ENCODE measurements around the gene ARIH2. TPM values are rescaled to one million over a fixed set of nuclear protein-coding genes. Genes with fewer than 3 reads are reported as not detected.

The ARIH2 gene
- total and polyA plus RNA-seq, 2 of the 8 experiments (the other 6 are each of a cell fraction or from before 2014, with no cell fraction given), result 72.9 to 136 TPM

GRCh38 chr3:48970586-48970985 is 51.9 kb downstream of the ARIH2 start:
- no peaks in the 10 kb centered on the region for H3K27me3 ChIP-seq (replicated peaks in 1 of 4; ENCODE audit: control insufficient read depth in 3 of 4, extremely low read depth in 1 of 4, insufficient read depth in 3 of 4, low read length in 3 of 4)
- CTCF ChIA-PET (ENCODE audit: partially characterized antibody), result interaction anchor here (0.6 to 2.7 kb wide), 6 partner anchors 10 to 44 kb away, joined by 3 to 12 read pairs (median 3); no protein-coding TSS in a partner anchor
- no peak overlapping the region for H2BK5ac ChIP-seq (ENCODE audit: low read depth, low read length)
- 94% methylated on average over 6 of the region's 6 CpGs; no CpG with 5 or more reads in 1 of the 2 experiments for WGBS, 2 experiments (ENCODE audit: extremely low coverage in 1 of 2, insufficient coverage in 1 of 2, insufficient read length in 1 of 2, insufficient replicate concordance in 2 of 2, low coverage in 1 of 2, low lambda C conversion rate in 2 of 2, missing lambda C conversion rate in 1 of 2)
- peaks cover 22 to 78% (median 57%) of the 10 kb centered on the region in 4 experiments for H3K36me3 ChIP-seq (ENCODE audit: control insufficient read depth in 2 of 4, insufficient read depth in 4 of 4, low read length in 3 of 4)
- no peak overlapping the region for H4K5ac ChIP-seq (ENCODE audit: insufficient read length, low read depth, low read length)
- H2BK20ac ChIP-seq (ENCODE audit: low read length), result no peak overlapping the region
- no peak overlapping the region for H3K4ac ChIP-seq (replicated peaks; ENCODE audit: insufficient read length, low read depth, low read length)
- H2AK5ac ChIP-seq (ENCODE audit: low read depth, low read length), result no peak overlapping the region
- no peak overlapping the region for H3K9ac ChIP-seq (replicated peaks in 1 of 4; ENCODE audit: extremely low read depth in 1 of 4, low read depth in 3 of 4, low read length in 3 of 4)
- H3K4me1 ChIP-seq (replicated peaks in 1 of 4; ENCODE audit: control insufficient read depth in 3 of 4, insufficient read depth in 4 of 4, low read length in 3 of 4), result no peaks in the 10 kb centered on the region
- no peak overlapping the region for H3K4me3 ChIP-seq (ENCODE audit: extremely low read depth in 1 of 4, insufficient read depth in 2 of 4, low read depth in 3 of 4, low read length in 4 of 4)
- POLR2A ChIA-PET (ENCODE audit: partially characterized antibody), result interaction anchor here (1.1 to 2.2 kb wide), 4 partner anchors 8 to 41 kb away, joined by 3 to 7 read pairs (median 3); no protein-coding TSS in a partner anchor
- H3K23me2 ChIP-seq (ENCODE audit: low read depth, low read length), result no peaks in the 10 kb centered on the region
- H4K91ac ChIP-seq (replicated peaks; ENCODE audit: insufficient read length, low read length), result no peak overlapping the region
- H2BK15ac ChIP-seq (ENCODE audit: low read length), result no peak overlapping the region
- H3K79me2 ChIP-seq (ENCODE audit: control insufficient read depth in 1 of 2, insufficient read depth in 2 of 2, low read length in 2 of 2), result no peaks in the 10 kb centered on the region
- H3K23ac ChIP-seq (ENCODE audit: insufficient read length), result no peak overlapping the region
- H3K14ac ChIP-seq (ENCODE audit: insufficient read length), result no peak overlapping the region
- no peak overlapping the region for H2BK12ac ChIP-seq (ENCODE audit: low read depth, low read length)
- H2AFZ ChIP-seq (ENCODE audit: low read length), result no peak overlapping the region
- H4K20me1 ChIP-seq (replicated peaks in 1 of 2; ENCODE audit: control insufficient read depth in 1 of 2, insufficient read depth in 2 of 2, low read length in 2 of 2), result no peaks in the 10 kb centered on the region
- H4K8ac ChIP-seq (ENCODE audit: extremely low read depth, insufficient read depth, low read length), result no peak overlapping the region; the same call in 1 of the 2 replicates
- H3K27ac ChIP-seq (ENCODE audit: low read depth, low read length), result no peak overlapping the region
- no peak overlapping the region for H3K56ac ChIP-seq (replicated peaks; ENCODE audit: insufficient read length, low read depth, low read length)
- FAIRE-seq (no peak), DNase-seq (ENCODE audit: low read depth in 1 of 2, low spot score in 2 of 2) (no peak)
- no peak overlapping the region for H2BK120ac ChIP-seq (replicated peaks; ENCODE audit: low read depth, low read length)
- H3K4me2 ChIP-seq (ENCODE audit: insufficient read depth in 1 of 2, low read depth in 2 of 2, low read length in 2 of 2), result no peak overlapping the region
- H3K79me1 ChIP-seq (ENCODE audit: low read depth, low read length), result no peaks in the 10 kb centered on the region
- no peaks in the 10 kb centered on the region for H3K9me3 ChIP-seq (ENCODE audit: insufficient read depth in 2 of 2, low read depth in 1 of 2, low read length in 1 of 2)
- no peak overlapping the region for H3K18ac ChIP-seq (ENCODE audit: extremely low read depth, low read length)
- TF ChIP-seq EGR1 (IDR thresholded peaks at IDR 0.05; ENCODE audit: borderline replicate concordance, low read depth, low read length) (no peak), SIRT6 (IDR thresholded peaks at IDR 0.05; ENCODE audit: low read length) (no peak), CBX5 (IDR thresholded peaks at IDR 0.05; ENCODE audit: low read depth, low read length) (no peak), ATF3 (IDR thresholded peaks at IDR 0.05; ENCODE audit: insufficient read depth, low read depth, low read length) (no peak), NANOG (IDR thresholded peaks at IDR 0.05; ENCODE audit: insufficient read depth, low read depth, low read length, poor library complexity, severe bottlenecking) (no peak), GTF2F1 (IDR thresholded peaks at IDR 0.05; ENCODE audit: borderline replicate concordance, low read depth, low read length) (no peak), POLR2A (IDR thresholded peaks at IDR 0.05; ENCODE audit: control extremely low read depth in 1 of 2, low read depth in 2 of 2, low read length in 2 of 2) (no peak), SP4 (IDR thresholded peaks at IDR 0.05; ENCODE audit: low read length) (no peak), POLR2AphosphoS5 (IDR thresholded peaks at IDR 0.05; ENCODE audit: low read depth, low read length) (no peak), JUN (IDR thresholded peaks at IDR 0.05; ENCODE audit: low read depth, low read length) (no peak), SAP30 (IDR thresholded peaks at IDR 0.05; ENCODE audit: insufficient read depth, insufficient replicate concordance, low read length) (no peak)
- TF ChIP-seq, protein P1, sequence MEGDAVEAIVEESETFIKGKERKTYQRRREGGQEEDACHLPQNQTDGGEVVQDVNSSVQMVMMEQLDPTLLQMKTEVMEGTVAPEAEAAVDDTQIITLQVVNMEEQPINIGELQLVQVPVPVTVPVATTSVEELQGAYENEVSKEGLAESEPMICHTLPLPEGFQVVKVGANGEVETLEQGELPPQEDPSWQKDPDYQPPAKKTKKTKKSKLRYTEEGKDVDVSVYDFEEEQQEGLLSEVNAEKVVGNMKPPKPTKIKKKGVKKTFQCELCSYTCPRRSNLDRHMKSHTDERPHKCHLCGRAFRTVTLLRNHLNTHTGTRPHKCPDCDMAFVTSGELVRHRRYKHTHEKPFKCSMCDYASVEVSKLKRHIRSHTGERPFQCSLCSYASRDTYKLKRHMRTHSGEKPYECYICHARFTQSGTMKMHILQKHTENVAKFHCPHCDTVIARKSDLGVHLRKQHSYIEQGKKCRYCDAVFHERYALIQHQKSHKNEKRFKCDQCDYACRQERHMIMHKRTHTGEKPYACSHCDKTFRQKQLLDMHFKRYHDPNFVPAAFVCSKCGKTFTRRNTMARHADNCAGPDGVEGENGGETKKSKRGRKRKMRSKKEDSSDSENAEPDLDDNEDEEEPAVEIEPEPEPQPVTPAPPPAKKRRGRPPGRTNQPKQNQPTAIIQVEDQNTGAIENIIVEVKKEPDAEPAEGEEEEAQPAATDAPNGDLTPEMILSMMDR (IDR thresholded peaks at IDR 0.05; ENCODE audit: control extremely low read depth in 1 of 3, insufficient read depth in 1 of 3, low read depth in 1 of 3, low read length in 3 of 3), result no peak

Measured in H1 (cell line).